Gastroesophageal sphincter (tissue), 4 donors: Measurements from ENCODE around the gene MTIF3. TPM values are rescaled to one million over a fixed set of nuclear protein-coding genes. Genes with fewer than 3 reads are reported as not detected.

Source experiments
- ATAC-seq: fragments of 150-250 bp; one replicate; pipeline ENCODE4 v1.9.1; 2016; ENCODE audit warnings: mild to moderate bottlenecking, moderate library complexity
- H3K27ac ChIP-seq, 4 donors: fragments of 200-600 bp; sonication (generic) in 3 of 4; 1 replicate in 3 of 4; 2 replicates in 1 of 4; pipeline ENCODE4 v1.5.1; 2016 to 2019
- H3K27me3 ChIP-seq: fragments of 200-600 bp; sonication (generic); one replicate; pipeline ENCODE4 v1.5.1; 2019
- H3K36me3 ChIP-seq, 2 donors: fragments of 200-600 bp; sonication (generic); one replicate each; pipeline ENCODE4 v1.5.1; 2019; ENCODE audit warnings: control low read depth in 1 of 2
- H3K4me1 ChIP-seq, 3 donors: fragments of 200-600 bp; sonication (generic); 1 replicate in 2 of 3; 2 replicates in 1 of 3; pipeline ENCODE4 v1.5.1; 2016 to 2019; ENCODE audit warnings: control low read depth in 2 of 3
- H3K4me3 ChIP-seq, 2 donors: fragments of 200-600 bp; sonication (generic); one replicate each; pipeline ENCODE4 v1.5.1; 2019; ENCODE audit warnings: mild to moderate bottlenecking in 1 of 2, moderate library complexity in 1 of 2
- H3K9me3 ChIP-seq, 3 donors: fragments of 200-600 bp; sonication (generic); one replicate each; pipeline ENCODE4 v1.5.1; 2017 to 2019; ENCODE audit warnings: control low read depth in 2 of 3
- CTCF ChIP-seq, 4 experiments: fragments of 200-600 bp in 2 of 4; fragments of 450-650 bp in 2 of 4; sonication (generic) in 1 of 4; IDR thresholded peaks; one replicate each; pipeline ENCODE4 v1.5.1; 2017 to 2019; ENCODE audit warnings: antibody characterized with exemption in 4 of 4, mild to moderate bottlenecking in 2 of 4, moderate library complexity in 2 of 4
- EP300 ChIP-seq: sonication (generic); formaldehyde crosslinking; IDR thresholded peaks from one replicate; pipeline ENCODE4 v1.6.1; 2017; ENCODE audit warnings: antibody characterized with exemption, mild to moderate bottlenecking
- POLR2A ChIP-seq, 2 donors: fragments of 450-650 bp; IDR thresholded peaks; one replicate each; pipeline ENCODE4 v1.6.1; 2017; ENCODE audit warnings: antibody characterized with exemption in 2 of 2, mild to moderate bottlenecking in 2 of 2, moderate library complexity in 1 of 2
- POLR2AphosphoS5 ChIP-seq: sonication (generic); formaldehyde crosslinking; IDR thresholded peaks from one replicate; pipeline ENCODE4 v1.6.1; 2017; ENCODE audit warnings: antibody characterized with exemption
- WGBS, 2 donors: methylation state at CpG; one replicate each; pipeline ENCODE4 v1.1.5; 2018; ENCODE audit warnings: low coverage in 1 of 2; 5-methylcytosine and 5-hydroxymethylcytosine counted together
- total RNA-seq, 4 donors: library from RNA; depleted of rRNA; stranded (reverse); fragments of >200 nt; gene quantifications; one replicate each; pipeline ENCODE4 v1.1.0, GENCODE V29; 2016

MTIF3 gene
- total RNA-seq, 4 donors from 2014 or later, result 40.1 to 72.0 (median 56.3) TPM

- no peak for ATAC-seq
- TF ChIP-seq CTCF (IDR thresholded peaks at IDR 0.05) (peak in 1 of 4 experiments; percentile 38), POLR2A (IDR thresholded peaks at IDR 0.05) (no peak)
These were observed 31.4 kb upstream of the MTIF3 start for GRCh38 chr13:27481766-27482165.

GRCh38 chr13:27476943-27477703, 26.8 kb upstream of the MTIF3 start:
- no peak for ATAC-seq
- Histone ChIP-seq H3K36me3 (no peaks in the 10 kb centered on the region), H3K27ac (no peak overlapping the region), H3K4me1 (no peaks in the 10 kb centered on the region), H3K4me3 (no peak overlapping the region), H3K27me3 (peaks cover 26% of the 10 kb centered on the region), H3K9me3 (peaks cover 0 to 8% (median 0%) of the 10 kb centered on the region in 3 donors)
- 20 to 34% methylated on average over 2 to 9 of the region's 10 CpGs for WGBS, 2 donors
- no peak for TF ChIP-seq POLR2A (IDR thresholded peaks at IDR 0.05)
- TF ChIP-seq CTCF (IDR thresholded peaks at IDR 0.05), result no peak
- TF ChIP-seq POLR2AphosphoS5, result no peak
- no peak for TF ChIP-seq EP300

More at GRCh38 chr13:27481766-27482165, 31.4 kb upstream of the MTIF3 start:
- 19 to 33% methylated on average over 2 to 11 of the region's 11 CpGs for WGBS, 2 donors
- no peak overlapping the region for H3K27ac ChIP-seq
- H3K4me3 ChIP-seq, result no peak overlapping the region
- H3K27me3 ChIP-seq, result peaks cover 39% of the 10 kb centered on the region
- H3K36me3 ChIP-seq, result no peaks in the 10 kb centered on the region
- H3K9me3 ChIP-seq, result peaks cover 0 to 10% (median 0%) of the 10 kb centered on the region in 3 donors
- no peaks in the 10 kb centered on the region for H3K4me1 ChIP-seq

- Histone ChIP-seq H3K4me3 (no peak overlapping the region), H3K4me1 (no peaks in the 10 kb centered on the region), H3K36me3 (no peaks in the 10 kb centered on the region), H3K9me3 (no peaks in the 10 kb centered on the region), H3K27me3 (peaks cover 9% of the 10 kb centered on the region), H3K27ac (no peak overlapping the region)
- WGBS, 2 donors, result 93 to 100% methylated on average over 1 to 4 of the region's 13 CpGs
- TF ChIP-seq POLR2AphosphoS5 (no peak), EP300 (no peak), POLR2A (IDR thresholded peaks at IDR 0.05) (no peak), CTCF (IDR thresholded peaks at IDR 0.05) (no peak)
- no peak for ATAC-seq
These were observed 24.4 kb upstream of the MTIF3 start for GRCh38 chr13:27474751-27475268.

- Histone ChIP-seq H3K27me3 (no peaks in the 10 kb centered on the region), H3K4me3 (no peak overlapping the region), H3K36me3 (no peaks in the 10 kb centered on the region), H3K27ac (no peak overlapping the region), H3K9me3 (no peaks in the 10 kb centered on the region), H3K4me1 (no peaks in the 10 kb centered on the region)
- ATAC-seq, result no peak
- TF ChIP-seq POLR2A (IDR thresholded peaks at IDR 0.05) (no peak), EP300 (no peak), POLR2AphosphoS5 (no peak)
- WGBS, 2 donors, result 80 to 100% methylated on average over 1 of the region's 3 CpGs
These were observed 22.6 kb upstream of the MTIF3 start for GRCh38 chr13:27472941-27473340.

GRCh38 chr13:27472441-27472840, 22.1 kb upstream of the MTIF3 start:
- no peaks in the 10 kb centered on the region for H3K36me3 ChIP-seq
- TF ChIP-seq EP300 (no peak), CTCF (IDR thresholded peaks at IDR 0.05) (no peak), POLR2AphosphoS5 (no peak)
- ATAC-seq, result no peak
- H3K27ac ChIP-seq, result no peak overlapping the region
- no peak overlapping the region for H3K4me3 ChIP-seq
- no peaks in the 10 kb centered on the region for H3K9me3 ChIP-seq
- WGBS, 2 donors, result 67% methylated on average over 1 of the region's 2 CpGs; no CpG with 5 or more reads in 1 of the 2 donors
- H3K27me3 ChIP-seq, result no peaks in the 10 kb centered on the region
- H3K4me1 ChIP-seq, result no peaks in the 10 kb centered on the region
